Measurements from ENCODE around the gene SIKE1. TPM values are rescaled to one million over a fixed set of nuclear protein-coding genes. Genes with fewer than 3 reads are reported as not detected.
"Not testable (repeated sequence)": the region's sequence is repeated elsewhere in the genome, so short reads cannot be mapped to it uniquely, and the experiment has no call there.

SIKE1 gene
- polyA plus RNA-seq, 3 donors = 15.2 to 30.4 (median 26.9) TPM

- H3K27me3 ChIP-seq (ENCODE audit: control insufficient read depth in 2 of 2, insufficient read depth in 2 of 2, low read length in 2 of 2) = no peaks in the 10 kb centered on the region
- H3K4me1 ChIP-seq (ENCODE audit: control insufficient read depth in 1 of 2, insufficient read depth in 2 of 2, low read length in 2 of 2) = peaks cover 31 to 44% of the 10 kb centered on the region in 2 donors
- intact Hi-C loops (cut with micrococcal nuclease) = loop anchor here (2.0 to 5.0 kb wide), 5 partner anchors 39 to 944 kb away; partner anchors contain the start of genes NRAS (in 2 of the 2), BCAS2 (in 1 of the 2), RSBN1 (in 1 of the 2) and TRIM33 (in 1 of the 2)
- peaks cover 60% of the 10 kb centered on the region for H4K20me1 ChIP-seq (ENCODE audit: insufficient read depth, low read length)
- Mint-ChIP-seq H3K27ac (peak overlapping the region; percentile 99 to 100 (median 100)), H3K9me3 (no peaks in the 10 kb centered on the region), H3K4me3 (peak overlapping the region; percentile 95 to 98), H3K27me3 (ENCODE audit: low read depth in 3 of 3) (no peaks in the 10 kb centered on the region), H3K4me1 (peaks cover 59% of the 10 kb centered on the region), H3K36me3 (peaks cover 0 to 9% of the 10 kb centered on the region in 2 donors)
- peaks cover 66% of the 10 kb centered on the region for H3K79me2 ChIP-seq (ENCODE audit: insufficient read depth, low read length)
- H3K9ac ChIP-seq (ENCODE audit: insufficient read depth, low read length, poor library complexity, severe bottlenecking) = peak overlapping the region; percentile 100
- no peaks in the 10 kb centered on the region for H3K36me3 ChIP-seq (replicated peaks in 1 of 2; ENCODE audit: control insufficient read depth in 1 of 2, insufficient read depth in 2 of 2, low read length in 2 of 2)
- 35% methylated on average over 8 of the region's 14 CpGs for WGBS (ENCODE audit: insufficient coverage)
- no peak overlapping the region for H2AFZ ChIP-seq (ENCODE audit: insufficient read depth, low read depth, low read length, poor library complexity, severe bottlenecking)
- H3K4me3 ChIP-seq (replicated peaks in 1 of 3; ENCODE audit: low read depth in 2 of 3, low read length in 3 of 3) = peak overlapping the region; percentile 88 to 98 (median 97)
- peak overlapping the region; percentile 99 to 100 for H3K27ac ChIP-seq (ENCODE audit: low read depth in 1 of 2, low read length in 2 of 2)
- TF ChIP-seq, protein P1, sequence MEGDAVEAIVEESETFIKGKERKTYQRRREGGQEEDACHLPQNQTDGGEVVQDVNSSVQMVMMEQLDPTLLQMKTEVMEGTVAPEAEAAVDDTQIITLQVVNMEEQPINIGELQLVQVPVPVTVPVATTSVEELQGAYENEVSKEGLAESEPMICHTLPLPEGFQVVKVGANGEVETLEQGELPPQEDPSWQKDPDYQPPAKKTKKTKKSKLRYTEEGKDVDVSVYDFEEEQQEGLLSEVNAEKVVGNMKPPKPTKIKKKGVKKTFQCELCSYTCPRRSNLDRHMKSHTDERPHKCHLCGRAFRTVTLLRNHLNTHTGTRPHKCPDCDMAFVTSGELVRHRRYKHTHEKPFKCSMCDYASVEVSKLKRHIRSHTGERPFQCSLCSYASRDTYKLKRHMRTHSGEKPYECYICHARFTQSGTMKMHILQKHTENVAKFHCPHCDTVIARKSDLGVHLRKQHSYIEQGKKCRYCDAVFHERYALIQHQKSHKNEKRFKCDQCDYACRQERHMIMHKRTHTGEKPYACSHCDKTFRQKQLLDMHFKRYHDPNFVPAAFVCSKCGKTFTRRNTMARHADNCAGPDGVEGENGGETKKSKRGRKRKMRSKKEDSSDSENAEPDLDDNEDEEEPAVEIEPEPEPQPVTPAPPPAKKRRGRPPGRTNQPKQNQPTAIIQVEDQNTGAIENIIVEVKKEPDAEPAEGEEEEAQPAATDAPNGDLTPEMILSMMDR (IDR thresholded peaks at IDR 0.05) = no peak
- no peak for DNase-seq
- H3K4me2 ChIP-seq (replicated peaks; ENCODE audit: extremely low read depth, low read length, poor library complexity, severe bottlenecking) = peak overlapping the region; percentile 85
- H3K9me3 ChIP-seq (replicated peaks in 1 of 2; ENCODE audit: control insufficient read depth in 1 of 2, insufficient read depth in 1 of 2, low read length in 2 of 2) = no peaks in the 10 kb centered on the region
These were observed 24.2 kb downstream of the SIKE1 start for GRCh38 chr1:114756009-114756892.

DNA sequence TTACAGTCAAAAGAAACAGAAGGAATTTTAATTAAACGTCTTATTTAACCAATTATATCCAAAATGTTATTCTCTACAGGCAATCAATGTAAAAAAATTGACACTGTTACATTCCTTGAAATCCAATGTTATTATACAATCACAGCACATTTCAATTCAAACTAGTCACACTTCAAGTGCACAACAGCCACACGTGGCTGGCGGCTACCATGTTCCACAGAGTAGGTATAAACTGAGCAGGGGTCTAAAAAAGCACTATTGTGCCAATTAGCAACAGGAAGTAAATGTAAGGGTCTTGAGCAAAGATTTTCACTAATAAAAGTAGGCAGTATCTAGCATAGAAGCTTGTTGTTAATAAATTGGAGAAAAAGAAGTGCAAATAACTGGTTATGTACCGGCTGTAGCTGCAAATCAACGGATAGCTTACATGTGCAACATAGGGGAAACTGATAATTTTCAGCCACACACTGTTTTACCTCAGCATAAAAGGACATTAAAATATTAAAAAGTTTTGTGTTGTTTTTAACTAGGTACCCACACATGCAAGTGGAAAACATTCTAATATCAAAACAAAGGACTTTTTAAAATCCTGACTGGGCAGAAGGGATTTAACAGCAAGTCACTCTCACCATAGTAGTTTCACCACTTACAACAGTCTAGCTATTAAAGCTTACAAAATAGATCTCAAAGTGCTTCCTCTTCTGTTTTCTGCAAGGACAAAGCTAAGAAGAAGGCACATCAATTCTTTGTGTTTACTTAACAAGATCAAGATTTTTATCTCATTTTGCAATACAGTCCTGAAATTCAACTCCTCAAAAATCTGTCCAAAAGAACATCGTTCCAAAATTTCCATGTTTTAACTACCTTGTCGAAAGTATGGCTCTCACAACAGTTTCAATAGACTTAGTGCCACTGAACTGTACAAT, 25.2 kb downstream of the SIKE1 start:
- Histone ChIP-seq H3K36me3 (replicated peaks in 1 of 2; ENCODE audit: control insufficient read depth in 1 of 2, insufficient read depth in 2 of 2, low read length in 2 of 2) (peaks cover 1 to 8% of the 10 kb centered on the region in 2 donors), H3K4me1 (ENCODE audit: control insufficient read depth in 1 of 2, insufficient read depth in 2 of 2, low read length in 2 of 2) (peaks cover 31 to 44% of the 10 kb centered on the region in 2 donors), H3K27ac (ENCODE audit: low read depth in 1 of 2, low read length in 2 of 2) (peak overlapping the region; percentile 25 to 100), H3K79me2 (ENCODE audit: insufficient read depth, low read length) (peaks cover 76% of the 10 kb centered on the region), H4K20me1 (ENCODE audit: insufficient read depth, low read length) (peaks cover 70% of the 10 kb centered on the region), H3K4me3 (replicated peaks in 1 of 3; ENCODE audit: low read depth in 2 of 3, low read length in 3 of 3) (peak overlapping the region in 1 of 3 experiments; percentile 98), H2AFZ (ENCODE audit: insufficient read depth, low read depth, low read length, poor library complexity, severe bottlenecking) (no peak overlapping the region), H3K9me3 (replicated peaks in 1 of 2; ENCODE audit: control insufficient read depth in 1 of 2, insufficient read depth in 1 of 2, low read length in 2 of 2) (no peaks in the 10 kb centered on the region), H3K9ac (ENCODE audit: insufficient read depth, low read length, poor library complexity, severe bottlenecking) (no peak overlapping the region), H3K27me3 (ENCODE audit: control insufficient read depth in 2 of 2, insufficient read depth in 2 of 2, low read length in 2 of 2) (no peaks in the 10 kb centered on the region), H3K4me2 (replicated peaks; ENCODE audit: extremely low read depth, low read length, poor library complexity, severe bottlenecking) (peak overlapping the region; percentile 85)
- Mint-ChIP-seq H3K27me3 (ENCODE audit: low read depth in 3 of 3) (no peaks in the 10 kb centered on the region), H3K4me3 (peak overlapping the region; percentile 4 to 68), H3K9me3 (no peaks in the 10 kb centered on the region), H3K4me1 (peaks cover 61% of the 10 kb centered on the region), H3K36me3 (peaks cover 2 to 14% of the 10 kb centered on the region in 2 donors), H3K27ac (peak overlapping the region; percentile 70 to 100 (median 100))
- peak; percentile 18 to 36 (median 32) for DNase-seq
- intact Hi-C loops (cut with micrococcal nuclease) = loop anchor here (5.0 kb wide), 4 partner anchors 38 to 943 kb away; partner anchors contain the start of genes BCAS2 (in 1 of the 2), NRAS (in 1 of the 2), RSBN1 (in 1 of the 2) and TRIM33 (in 1 of the 2)
- no CpG with 5 or more reads among the region's 7 CpGs for WGBS (ENCODE audit: insufficient coverage)
- TF ChIP-seq, protein P1 (IDR thresholded peaks at IDR 0.05) = no peak

DNA sequence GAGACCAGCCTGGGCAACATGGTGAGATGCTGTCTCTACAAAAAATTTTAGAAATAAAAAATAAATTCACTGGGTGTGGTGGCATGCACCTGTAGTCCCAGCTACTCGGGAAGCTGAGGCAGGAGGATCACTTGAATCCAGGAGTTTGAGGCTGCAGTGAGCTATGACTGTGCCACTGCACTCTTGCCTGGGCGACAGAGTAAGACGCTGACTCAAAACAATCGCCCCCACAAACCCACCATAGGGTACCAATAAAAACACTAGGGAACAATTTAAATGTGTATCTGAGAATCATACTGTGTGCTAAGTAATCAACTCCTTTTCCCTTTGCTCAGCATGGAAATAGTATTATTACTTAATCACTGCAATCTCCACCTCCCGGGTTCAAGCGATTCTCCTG, 26.8 kb downstream of the SIKE1 start:
- Mint-ChIP-seq H3K36me3 (peaks cover 17 to 29% of the 10 kb centered on the region in 2 donors), H3K27ac (peak overlapping the region in 4 of 7 donors; percentile 8 to 80 (median 48)), H3K4me1 (peaks cover 61% of the 10 kb centered on the region)
- Histone ChIP-seq H4K20me1 (ENCODE audit: insufficient read depth, low read length) (peaks cover 86% of the 10 kb centered on the region), H3K27ac (ENCODE audit: low read depth in 1 of 2, low read length in 2 of 2) (peak overlapping the region in 1 of 2 donors; percentile 27), H3K36me3 (replicated peaks in 1 of 2; ENCODE audit: control insufficient read depth in 1 of 2, insufficient read depth in 2 of 2, low read length in 2 of 2) (peaks cover 17 to 24% of the 10 kb centered on the region in 2 donors), H3K79me2 (ENCODE audit: insufficient read depth, low read length) (peaks cover 91% of the 10 kb centered on the region), H3K4me1 (ENCODE audit: control insufficient read depth in 1 of 2, insufficient read depth in 2 of 2, low read length in 2 of 2) (peaks cover 31 to 43% of the 10 kb centered on the region in 2 donors)
- H3K27me3 ChIP-seq (ENCODE audit: control insufficient read depth in 2 of 2, insufficient read depth in 2 of 2, low read length in 2 of 2); DNase-seq; H3K4me3 ChIP-seq (replicated peaks in 1 of 3; ENCODE audit: low read depth in 2 of 3, low read length in 3 of 3); H2AFZ ChIP-seq (ENCODE audit: insufficient read depth, low read depth, low read length, poor library complexity, severe bottlenecking); H3K4me3 Mint-ChIP-seq; H3K9me3 Mint-ChIP-seq; H3K9me3 ChIP-seq (replicated peaks in 1 of 2; ENCODE audit: control insufficient read depth in 1 of 2, insufficient read depth in 1 of 2, low read length in 2 of 2); H3K27me3 Mint-ChIP-seq (ENCODE audit: low read depth in 3 of 3); intact Hi-C loops (cut with micrococcal nuclease); H3K9ac ChIP-seq (ENCODE audit: insufficient read depth, low read length, poor library complexity, severe bottlenecking); H3K4me2 ChIP-seq (replicated peaks; ENCODE audit: extremely low read depth, low read length, poor library complexity, severe bottlenecking): not testable (repeated sequence)
- WGBS (ENCODE audit: insufficient coverage) = 100% methylated on average over 2 of the region's 6 CpGs

Data from CD14-positive monocyte (primary cell).